Superior temporal gyrus (tissue), 1 donor: ENCODE measurements around the gene METAP1.
"Not testable (repeated sequence)": the region's sequence is repeated elsewhere in the genome, so short reads cannot be mapped to it uniquely, and the experiment has no call there.

Experiments
- DNase-seq: peaks from one replicate; pipeline ENCODE4 v3.0.0-alpha.2; 2016; ENCODE audit errors: extremely low spot score

Gene METAP1

GRCh38 chr4:99059550-99059949, 64.0 kb downstream of the METAP1 start:
- DNase-seq, result no peak

GRCh38 chr4:99061048-99061700, 65.7 kb downstream of the METAP1 start:
- no peak for DNase-seq

- no peak for DNase-seq
These were observed 66.6 kb downstream of the METAP1 start for GRCh38 chr4:99062120-99062519.

GRCh38 chr4:99065521-99065920, 70.0 kb downstream of the METAP1 start:
- DNase-seq, result not testable (repeated sequence)

- DNase-seq, result no peak
These were observed 72.1 kb downstream of the METAP1 start for GRCh38 chr4:99067617-99068016.

- DNase-seq, result no peak
These were observed 75.6 kb downstream of the METAP1 start for GRCh38 chr4:99071159-99071558.

- DNase-seq, result no peak
These were observed 79.3 kb downstream of the METAP1 start for GRCh38 chr4:99074816-99075215.

GRCh38 chr4:99076292-99076976, 80.9 kb downstream of the METAP1 start:
- DNase-seq, result no peak

GRCh38 chr4:99077177-99077576, 81.7 kb downstream of the METAP1 start:
- DNase-seq, result no peak

GRCh38 chr4:99078336-99078735, 82.8 kb downstream of the METAP1 start:
- no peak for DNase-seq

GRCh38 chr4:99078931-99079624, 83.6 kb downstream of the METAP1 start:
- DNase-seq, result no peak

- DNase-seq, result no peak
These were observed 84.2 kb downstream of the METAP1 start for GRCh38 chr4:99079625-99080295.

GRCh38 chr4:99080869-99081268, 85.3 kb downstream of the METAP1 start:
- DNase-seq, result not testable (repeated sequence)

- DNase-seq, result no peak
These were observed 86.7 kb downstream of the METAP1 start for GRCh38 chr4:99082192-99082591.

GRCh38 chr4:99084595-99084994, 89.1 kb downstream of the METAP1 start:
- DNase-seq, result no peak

GRCh38 chr4:99088023-99088449, 92.5 kb downstream of the METAP1 start:
- DNase-seq, result peak; percentile 76

GRCh38 chr4:99088481-99089365, 93.2 kb downstream of the METAP1 start, which contains the start of gene ADH5:
Gene ADH5 (minus strand): TSS chr4:99088788. CDS start chr4:99088700, 88 bp downstream.
- peak; percentile 76 for DNase-seq

GRCh38 chr4:99090481-99091215, 95.1 kb downstream of the METAP1 start:
- peak; percentile 32 for DNase-seq

GRCh38 chr4:99091216-99091575, 95.7 kb downstream of the METAP1 start:
- no peak for DNase-seq

- DNase-seq, result not testable (repeated sequence)
These were observed 96.3 kb downstream of the METAP1 start for GRCh38 chr4:99091841-99092240.
